Endometrium (tissue), 2 donors: Measurements from ENCODE around the gene SNX11.
A peak's percentile ranks its signal among the peaks of the same experiment; 100 is the strongest.
"Not testable (repeated sequence)": the region's sequence is repeated elsewhere in the genome, so short reads cannot be mapped to it uniquely, and the experiment has no call there.

Experiments
- FAIRE-seq: peaks from 2 replicates; lab custom pipeline; 2012; peaks lifted over from hg19 to GRCh38; lab: Jason Lieb, UNC
- donor health status: control.
- donor health status: control.

SNX11 gene, protein sequence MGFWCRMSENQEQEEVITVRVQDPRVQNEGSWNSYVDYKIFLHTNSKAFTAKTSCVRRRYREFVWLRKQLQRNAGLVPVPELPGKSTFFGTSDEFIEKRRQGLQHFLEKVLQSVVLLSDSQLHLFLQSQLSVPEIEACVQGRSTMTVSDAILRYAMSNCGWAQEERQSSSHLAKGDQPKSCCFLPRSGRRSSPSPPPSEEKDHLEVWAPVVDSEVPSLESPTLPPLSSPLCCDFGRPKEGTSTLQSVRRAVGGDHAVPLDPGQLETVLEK

DNA sequence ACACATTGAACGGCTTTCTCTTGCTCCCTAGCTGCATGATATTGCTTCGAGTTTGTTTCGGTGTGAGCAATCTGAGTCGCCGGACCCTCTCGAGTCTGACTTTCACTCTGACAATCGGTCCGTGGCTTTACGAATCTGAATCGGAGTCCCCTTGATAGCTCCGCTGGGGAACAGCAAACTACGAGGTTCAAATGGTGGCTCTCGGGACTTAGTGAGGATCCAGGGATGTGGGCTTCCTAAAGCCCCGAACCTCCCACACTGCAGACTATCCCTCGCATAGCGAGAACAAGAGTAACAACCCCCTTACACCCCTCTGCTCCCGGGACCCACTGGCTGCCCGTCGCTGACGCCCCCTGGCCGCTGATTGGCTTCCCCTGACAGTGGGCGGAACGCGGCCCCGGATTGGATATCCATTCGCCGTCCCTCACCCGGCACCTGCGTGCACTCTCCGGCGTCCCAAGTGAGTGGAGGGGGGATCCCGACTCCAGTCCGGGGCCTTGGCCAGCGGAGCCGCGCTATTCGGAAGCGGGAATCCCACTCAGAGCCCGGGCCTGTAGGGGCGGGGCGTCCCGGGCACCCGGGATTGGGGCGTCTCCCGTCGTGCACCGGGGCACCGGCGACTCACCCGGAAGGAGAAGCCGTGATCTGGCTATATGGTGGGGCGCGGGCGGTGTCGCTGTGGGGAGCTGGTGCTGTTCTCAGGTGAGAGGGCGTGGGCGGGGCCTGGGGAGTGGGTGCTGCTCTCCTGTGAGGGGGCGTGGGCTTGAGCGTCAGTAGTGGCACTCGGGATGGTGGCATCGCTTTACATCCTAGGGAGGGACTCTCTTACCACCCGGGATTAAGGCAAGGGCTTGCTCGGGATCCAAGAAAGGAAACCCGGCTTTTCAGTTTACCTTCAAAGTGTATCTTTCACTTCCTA lies at the start of gene SNX11:
SNX11 (plus strand) TSS at position 630 of the 919 bp plus-strand sequence. CDS start 4,278 bp downstream, outside the sequence.
- no peak for FAIRE-seq

DNA sequence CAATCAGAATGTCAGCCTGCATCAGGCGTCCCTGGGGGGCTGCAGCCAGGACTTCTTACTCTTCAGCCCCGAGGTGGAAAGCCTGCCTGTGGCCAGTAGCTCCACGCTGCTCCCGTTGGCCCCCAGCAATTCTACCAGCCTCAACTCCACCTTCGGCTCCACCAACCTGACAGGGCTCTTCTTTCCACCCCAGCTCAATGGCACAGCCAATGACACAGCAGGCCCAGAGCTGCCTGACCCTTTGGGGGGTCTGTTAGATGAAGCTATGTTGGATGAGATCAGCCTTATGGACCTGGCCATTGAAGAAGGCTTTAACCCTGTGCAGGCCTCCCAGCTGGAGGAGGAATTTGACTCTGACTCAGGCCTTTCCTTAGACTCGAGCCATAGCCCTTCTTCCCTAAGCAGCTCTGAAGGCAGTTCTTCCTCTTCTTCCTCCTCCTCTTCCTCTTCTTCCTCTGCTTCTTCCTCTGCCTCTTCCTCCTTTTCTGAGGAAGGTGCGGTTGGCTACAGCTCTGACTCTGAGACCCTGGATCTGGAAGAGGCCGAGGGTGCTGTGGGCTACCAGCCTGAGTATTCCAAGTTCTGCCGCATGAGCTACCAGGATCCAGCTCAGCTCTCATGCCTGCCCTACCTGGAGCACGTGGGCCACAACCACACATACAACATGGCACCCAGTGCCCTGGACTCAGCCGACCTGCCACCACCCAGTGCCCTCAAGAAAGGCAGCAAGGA lies 49.0 kb upstream of the SNX11 start:
- no peak for FAIRE-seq

DNA sequence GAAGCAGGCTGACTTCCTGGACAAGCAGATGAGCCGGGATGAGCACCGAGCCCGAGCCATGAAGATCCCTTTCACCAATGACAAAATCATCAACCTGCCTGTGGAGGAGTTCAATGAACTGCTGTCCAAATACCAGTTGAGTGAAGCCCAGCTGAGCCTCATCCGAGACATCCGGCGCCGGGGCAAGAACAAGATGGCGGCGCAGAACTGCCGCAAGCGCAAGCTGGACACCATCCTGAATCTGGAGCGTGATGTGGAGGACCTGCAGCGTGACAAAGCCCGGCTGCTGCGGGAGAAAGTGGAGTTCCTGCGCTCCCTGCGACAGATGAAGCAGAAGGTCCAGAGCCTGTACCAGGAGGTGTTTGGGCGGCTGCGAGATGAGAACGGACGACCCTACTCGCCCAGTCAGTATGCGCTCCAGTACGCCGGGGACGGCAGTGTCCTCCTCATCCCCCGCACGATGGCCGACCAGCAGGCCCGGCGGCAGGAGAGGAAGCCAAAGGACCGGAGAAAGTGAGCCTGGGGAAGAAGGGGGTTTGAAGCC lies 48.4 kb upstream of the SNX11 start:
- no peak for FAIRE-seq

DNA sequence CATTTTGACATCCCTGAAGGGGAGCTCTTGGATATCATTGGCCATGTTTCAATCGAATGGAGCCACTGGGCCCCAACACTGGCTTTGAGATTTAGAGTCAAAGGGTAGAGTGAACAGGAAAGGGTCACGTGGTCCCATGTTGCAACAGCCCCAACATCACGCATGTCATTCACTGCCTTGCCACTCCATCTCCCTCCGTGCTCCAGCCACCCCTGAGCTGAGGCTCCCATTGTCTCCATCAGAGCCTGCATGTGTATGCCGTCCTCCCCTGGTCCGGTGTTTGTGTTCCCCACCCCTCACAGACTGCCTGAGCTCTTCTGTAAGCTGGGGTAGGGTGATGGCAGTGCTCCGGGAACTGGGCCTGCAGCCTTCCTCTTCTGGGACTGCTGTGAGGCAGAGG lies 47.3 kb upstream of the SNX11 start:
- no peak for FAIRE-seq

DNA sequence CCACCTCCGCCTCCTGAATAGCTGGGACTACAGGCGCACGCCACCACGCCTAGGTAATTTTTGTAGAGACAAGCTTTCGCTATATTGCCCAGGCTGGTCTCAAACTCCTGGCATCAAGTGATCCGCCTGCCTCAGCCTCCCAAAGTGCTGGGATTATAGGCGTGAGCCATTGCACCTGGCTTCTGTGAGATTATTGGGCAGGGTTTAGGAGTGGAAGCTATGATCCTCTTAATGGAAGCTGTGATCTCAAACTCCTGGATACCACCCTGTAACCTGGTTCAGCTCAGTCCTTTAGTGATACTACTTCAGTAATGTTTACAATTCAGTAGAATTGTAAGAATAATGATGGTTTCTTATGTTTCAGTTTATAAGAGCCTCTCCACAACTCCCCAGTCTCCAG lies 45.3 kb upstream of the SNX11 start:
- no peak for FAIRE-seq

DNA sequence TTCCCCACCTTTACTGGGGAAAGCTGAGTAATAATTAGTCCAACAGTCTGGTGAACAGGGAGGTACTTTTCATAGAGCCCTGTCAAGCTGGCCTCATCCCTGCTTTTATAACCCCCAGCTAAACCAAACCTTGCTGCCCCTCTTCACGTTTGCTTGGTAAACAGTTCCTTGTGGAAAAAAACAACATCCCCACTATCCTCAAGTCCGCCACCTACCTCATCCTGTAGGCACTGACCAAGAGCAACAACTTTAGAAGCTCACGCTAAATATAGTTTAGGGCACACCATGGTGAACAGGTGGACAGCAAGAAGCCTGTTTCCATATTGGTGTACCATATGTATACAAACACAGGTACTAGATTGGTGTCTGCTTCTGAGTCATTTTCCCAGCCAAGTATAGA lies 42.9 kb upstream of the SNX11 start:
- no peak for FAIRE-seq

DNA sequence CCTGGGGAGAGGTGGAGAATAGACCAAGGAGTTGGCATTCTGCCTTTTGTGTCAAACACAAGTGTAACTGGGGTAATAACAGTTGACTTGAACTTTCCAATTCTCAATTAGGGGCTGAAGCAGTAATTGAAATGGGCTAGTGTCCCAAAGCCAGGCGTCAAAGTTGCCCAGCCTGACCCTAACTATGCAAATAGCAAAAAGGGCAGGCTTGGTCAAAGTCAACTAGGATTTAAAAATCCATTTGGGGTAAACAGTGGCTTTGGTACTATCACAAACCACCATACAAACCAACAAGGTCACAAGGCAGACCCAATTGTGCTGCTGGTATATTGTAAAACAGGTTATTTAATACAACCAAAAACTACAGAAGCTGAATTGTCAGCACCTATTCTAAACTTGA lies 41.4 kb upstream of the SNX11 start:
- FAIRE-seq: no peak

DNA sequence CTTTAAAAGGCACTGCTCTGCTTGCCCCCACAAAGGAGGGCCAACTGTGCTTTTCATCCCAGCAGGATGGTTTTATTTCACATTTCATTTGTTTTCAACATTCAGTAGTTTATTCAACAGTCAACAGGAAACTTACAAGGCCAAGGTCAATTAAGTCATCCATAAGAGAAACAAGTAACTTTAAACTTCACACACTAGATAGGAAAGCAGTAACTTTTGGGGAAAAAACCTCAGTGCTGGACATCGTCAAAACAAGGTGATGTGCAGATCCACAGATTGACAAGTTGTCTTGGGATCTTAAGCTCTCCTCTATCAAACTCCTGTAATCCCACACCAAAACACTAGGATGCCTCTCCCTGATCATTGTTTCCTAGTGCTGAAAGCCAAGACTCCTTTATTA lies 40.9 kb upstream of the SNX11 start:
- FAIRE-seq: no peak

DNA sequence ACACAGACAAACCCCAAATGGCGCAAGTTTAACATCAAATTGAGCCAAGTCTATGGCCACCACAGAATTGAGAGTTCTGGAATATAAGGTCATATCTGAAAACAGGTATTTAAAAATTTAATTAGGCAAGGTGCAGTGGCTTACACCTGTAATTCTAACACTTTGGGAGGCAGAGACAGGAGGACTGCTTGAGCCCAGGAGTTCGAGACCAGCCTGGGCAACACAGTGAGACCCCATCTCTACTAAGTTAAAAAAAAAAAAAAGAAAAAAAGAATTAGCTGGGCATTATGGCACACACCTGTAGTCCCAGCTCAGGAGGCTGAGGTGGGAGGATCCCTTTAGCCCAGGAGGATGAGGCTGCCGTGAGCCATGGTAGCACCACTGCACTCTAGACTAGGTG lies 40.3 kb upstream of the SNX11 start:
- FAIRE-seq: no peak

DNA sequence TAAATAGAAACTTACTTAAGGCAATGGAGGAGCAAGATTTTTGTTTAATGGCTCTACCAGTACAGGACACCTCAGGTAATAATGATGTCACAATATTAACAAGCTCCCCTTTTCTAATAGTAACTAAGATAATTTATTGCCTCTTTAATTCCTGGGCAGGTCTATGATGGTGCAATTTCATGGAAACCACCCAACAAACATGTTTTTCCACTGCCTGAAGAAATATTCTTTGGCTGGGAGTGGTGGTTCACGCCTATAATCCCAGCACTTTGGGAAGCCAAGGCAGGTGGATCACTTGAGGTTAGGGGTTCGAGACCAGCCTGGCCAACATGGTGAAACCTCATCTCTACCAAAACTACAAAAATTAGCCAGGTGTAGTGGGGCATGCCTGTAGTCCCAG lies 39.8 kb upstream of the SNX11 start:
- FAIRE-seq: not testable (repeated sequence)

DNA sequence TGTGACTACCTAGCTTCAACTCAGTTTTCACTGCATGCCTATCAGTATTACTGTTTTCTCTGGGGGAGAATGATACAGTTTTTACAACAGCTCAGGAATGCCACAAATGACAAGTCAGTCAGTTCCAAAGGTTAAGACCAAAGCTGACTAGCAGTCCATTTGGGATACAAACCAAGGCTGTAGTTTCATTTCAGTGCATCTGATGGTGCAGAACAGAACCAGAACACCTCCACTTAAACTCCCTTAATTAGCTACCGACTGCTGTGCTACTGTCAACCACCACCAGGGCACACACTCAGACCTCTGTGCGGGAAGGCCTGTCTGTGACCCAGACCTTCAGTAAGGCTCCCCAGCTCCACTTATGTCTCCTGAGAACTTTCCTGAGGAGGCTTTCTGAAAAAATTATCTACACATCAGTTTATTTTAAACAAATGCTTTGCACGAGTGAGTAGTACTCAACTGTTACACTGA lies 39.0 kb upstream of the SNX11 start:
- FAIRE-seq: no peak

DNA sequence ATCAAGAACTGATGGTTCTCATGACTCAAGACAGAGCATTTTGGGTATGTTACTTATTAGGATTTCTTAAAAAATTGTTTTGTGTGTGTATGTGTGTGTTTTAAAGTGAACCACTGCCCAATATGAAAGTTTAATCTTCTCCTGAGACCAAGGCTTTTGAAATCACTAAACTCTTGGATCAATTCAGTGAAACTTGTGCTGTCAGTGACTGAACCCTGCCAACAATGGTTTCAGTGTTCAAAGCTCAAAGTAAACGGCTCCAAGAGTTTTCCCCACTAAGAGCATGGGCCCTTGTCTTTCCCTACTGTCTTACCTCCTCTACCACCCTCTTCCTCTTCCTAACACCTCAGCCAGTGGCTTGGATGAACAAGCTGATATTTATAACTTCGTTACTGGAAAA lies 37.4 kb upstream of the SNX11 start:
- FAIRE-seq: no peak

DNA sequence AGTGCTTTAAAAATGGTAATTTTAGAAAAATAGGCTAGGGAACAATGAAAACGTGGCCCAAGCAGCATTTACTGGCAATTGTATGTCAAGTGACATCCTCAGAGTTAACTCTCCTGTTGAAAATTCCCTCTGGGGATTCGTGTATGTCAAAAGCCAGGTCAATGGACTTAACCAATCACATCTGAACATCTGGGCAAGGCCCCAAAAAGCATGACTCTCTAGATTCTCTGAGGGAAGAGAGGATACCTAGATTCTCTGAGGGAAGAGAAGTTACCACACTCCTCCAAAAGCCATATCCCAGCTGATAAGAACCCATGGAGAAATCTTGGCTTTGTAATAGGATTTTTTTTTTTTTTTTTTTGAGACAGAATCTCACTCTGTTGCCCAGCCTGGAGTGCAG lies 35.9 kb upstream of the SNX11 start:
- FAIRE-seq: no peak

DNA sequence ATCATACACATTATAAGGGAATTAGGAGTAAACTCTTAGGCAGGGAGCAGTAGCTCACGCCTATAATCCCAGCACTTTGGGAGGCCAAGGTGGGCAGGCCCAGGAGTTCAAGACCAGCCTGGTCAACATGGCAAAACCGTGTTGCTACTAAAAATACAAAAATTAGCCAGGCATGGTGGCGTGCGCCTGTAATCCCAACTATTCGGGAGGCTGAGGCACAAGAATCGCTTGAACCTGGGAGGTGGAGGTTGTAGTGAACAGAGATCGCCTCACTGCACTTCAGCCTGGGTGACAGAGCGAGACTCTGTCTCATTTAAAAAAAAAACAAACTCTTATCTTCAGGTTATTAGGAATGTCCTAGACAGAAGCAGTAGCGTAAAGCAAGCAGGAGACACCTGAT lies 34.8 kb upstream of the SNX11 start:
- not testable (repeated sequence) for FAIRE-seq

DNA sequence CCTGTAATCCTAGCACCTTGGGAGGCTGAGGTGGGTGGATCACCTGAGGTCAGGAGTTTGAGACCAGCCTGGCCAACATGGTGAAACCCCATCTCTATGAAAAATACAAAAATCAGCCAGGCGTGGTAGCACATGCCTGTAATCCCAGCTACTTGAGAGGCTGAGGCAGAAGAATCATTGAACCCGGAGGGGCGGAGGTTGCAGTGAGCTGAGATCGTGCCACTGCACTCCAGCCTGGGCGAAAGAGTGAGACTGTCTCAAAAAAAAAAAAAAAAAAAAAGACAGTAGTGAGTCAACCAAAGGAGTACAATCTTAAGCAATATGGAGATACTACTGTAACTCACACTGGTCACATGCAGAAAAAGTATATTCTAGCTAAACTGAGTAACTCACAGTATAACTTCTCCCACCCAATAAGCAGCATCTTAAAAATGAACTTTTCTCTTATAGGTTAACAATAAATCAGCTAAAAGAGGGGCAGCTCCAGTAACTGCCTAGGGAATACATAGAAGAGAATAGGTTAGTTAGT lies 33.9 kb upstream of the SNX11 start:
- FAIRE-seq: not testable (repeated sequence)

DNA sequence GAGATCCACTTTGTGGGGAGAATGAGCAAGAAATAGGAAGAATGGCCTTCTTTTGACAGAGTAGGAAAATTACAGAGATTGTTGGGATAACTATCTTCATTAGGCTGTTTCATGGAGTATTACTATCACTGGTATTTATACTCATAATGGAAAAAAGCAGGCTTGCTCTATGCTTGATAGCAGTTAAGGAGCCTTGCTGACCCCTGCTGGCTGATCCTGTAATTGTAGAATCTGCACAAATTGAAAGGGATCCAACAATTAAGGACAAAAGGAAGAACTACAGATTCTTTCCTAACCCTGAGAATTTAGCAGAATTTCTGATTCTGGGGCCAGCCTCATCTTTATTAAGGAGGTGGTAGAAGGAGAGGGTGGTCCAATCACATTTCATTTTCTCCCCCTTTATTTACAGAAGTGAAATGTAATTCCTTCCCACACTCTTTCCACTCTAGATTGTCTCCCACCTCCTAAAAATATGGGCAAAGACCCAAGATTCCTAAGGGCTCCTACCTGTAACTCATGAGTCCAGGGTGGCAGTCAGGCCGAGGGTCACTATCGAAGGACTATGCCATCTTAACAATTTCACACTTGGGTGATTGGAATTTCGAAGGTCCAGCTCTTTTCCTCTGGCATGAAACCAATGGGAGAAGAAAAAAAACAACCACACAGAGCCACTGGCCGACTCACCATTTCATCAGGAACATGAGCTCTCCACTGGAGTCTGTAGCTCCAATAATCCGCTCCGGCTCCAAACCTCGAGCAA lies 33.1 kb upstream of the SNX11 start:
- peak; percentile 70 for FAIRE-seq

DNA sequence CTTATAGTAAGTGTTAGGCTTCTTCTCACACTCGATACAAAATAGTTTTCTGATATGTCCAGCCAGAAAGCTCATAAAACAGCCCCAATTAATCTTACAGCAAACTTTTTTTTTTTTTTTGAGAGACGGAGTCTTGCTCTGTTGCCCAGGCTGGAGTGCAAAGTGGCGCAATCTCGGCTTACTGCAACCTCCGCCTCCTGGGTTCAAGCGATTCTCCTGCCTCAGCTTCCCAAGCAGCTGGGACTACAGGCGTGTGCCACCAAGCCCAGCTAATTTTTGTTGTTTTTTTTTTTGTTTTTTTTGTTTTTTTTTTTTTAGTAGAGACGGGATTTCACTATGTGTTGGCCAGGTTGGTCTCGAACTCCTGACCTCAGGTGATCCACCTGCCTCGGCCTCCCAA lies 30.4 kb upstream of the SNX11 start:
- not testable (repeated sequence) for FAIRE-seq

DNA sequence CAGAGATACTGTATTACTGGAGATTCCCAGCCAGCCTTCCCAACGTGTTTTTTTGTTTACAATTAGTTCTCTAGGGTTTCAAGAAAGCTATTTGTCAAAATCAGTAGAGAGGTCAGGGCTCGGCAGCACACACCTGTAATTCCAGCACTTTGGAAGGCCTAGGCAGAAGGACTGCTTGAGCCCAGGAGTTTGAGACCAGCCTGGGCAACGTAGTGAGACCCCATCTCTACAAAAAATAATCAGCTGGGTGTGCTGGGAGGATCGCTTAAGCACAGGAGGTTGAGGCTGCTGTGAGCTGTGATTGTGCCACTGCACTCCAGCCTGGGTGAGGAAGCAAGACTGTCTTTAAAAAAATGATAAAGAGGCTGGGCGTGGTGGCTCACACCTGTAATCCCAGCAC lies 25.7 kb upstream of the SNX11 start:
- FAIRE-seq: no peak

DNA sequence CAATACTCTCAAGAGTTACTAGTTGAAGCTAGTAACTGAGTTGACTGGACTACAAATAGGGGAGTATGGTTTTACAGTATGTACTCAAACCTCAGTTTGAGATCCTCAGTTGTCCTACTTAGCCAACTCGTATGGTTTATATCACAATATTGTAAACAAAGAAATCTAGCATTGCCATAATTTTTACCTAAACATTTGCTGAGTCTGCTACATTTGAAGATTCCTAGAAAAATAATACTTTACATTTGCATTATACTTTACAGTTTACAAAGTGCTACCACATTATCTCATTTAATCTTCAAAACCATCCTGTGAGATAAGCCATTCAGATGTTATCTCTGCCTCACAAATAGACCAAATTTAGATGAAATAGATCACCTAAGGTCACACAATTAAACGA lies 22.6 kb upstream of the SNX11 start:
- FAIRE-seq: no peak

DNA sequence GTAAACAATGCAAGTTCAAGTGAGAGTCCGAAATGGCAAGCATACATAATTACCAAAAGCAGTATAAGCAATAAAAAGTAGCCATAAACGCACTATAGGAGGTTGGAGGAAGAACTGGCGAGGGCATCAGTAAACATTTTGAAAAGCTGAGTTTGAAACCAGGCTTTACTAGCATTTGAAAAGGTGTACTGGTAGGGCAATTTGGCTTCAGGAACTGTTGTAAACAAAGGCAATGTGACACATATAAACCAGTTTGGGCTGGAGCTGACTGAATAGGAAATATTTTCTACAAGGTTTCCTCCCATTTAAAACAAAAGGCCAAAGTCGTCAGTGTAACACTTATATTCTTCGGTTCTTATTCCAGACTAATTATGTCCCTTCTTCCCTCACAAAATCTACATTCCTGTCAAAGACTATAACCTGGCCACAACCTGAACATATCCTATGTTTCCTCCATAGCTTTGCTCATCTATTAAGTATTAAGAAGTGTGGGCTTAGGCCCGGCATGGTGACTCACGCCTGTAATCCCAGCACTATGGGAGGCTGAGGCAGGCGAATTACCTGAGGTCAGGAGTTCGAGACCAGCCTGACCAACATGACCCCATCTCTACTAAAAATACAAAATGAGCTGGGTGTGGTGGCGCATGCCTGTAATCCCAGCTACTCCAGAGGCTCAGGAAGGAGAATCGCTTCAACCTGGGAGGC lies 14.1 kb upstream of the SNX11 start:
- FAIRE-seq: no peak

DNA sequence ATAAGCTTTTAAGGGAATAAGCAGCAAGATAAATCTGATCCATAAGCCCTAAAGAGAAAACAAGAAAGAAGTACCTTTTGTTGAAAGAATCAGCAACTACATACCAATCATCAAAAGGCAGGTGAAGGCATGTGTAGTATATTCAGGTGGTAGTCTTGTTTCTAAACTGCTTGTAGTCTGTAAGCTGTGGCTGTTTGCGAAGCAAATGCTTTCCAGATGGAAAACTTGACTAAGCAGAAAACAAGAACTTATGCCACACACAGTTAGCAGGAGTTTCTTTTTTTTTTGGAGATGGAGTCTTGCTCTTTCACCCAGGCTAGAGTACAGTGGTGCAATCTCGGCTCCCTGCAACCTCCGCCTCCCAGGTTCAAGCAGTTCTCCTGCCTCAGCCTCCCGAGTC lies 12.0 kb upstream of the SNX11 start:
- no peak for FAIRE-seq
